ENCODE measurements around the gene ATP8B3.

The ATP8B3 gene

DNA sequence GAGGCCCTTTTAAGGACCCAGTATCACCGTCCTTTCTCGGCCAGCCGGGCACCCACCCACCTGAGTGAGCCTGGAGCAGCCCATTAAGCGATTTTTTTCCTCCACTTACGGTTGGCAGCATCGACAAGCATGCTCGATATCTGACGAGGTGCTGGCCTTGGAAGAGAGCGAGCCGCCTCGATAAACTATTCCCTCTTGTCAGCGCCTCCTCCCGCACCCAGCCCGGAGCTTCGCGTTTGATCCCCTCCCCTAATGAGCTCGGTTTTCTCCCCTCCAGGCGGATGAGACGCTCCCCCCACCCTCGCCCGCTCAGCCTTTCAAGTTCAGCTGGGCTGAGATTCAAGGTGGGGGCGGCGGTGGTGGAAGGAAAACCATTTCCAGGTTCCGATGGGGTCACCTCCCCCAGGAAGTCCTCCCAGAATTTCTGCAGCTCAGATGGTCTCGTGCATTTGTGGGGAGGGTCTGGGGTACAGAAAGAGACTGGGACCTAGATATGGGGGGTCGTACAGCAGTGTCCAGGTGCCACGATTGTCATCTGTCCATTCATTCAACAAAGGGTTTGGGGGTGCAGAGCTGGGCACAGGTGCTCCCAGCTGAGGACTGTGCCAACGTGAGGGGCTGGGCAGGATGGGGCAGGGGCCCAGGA, 77.6 kb downstream of the ATP8B3 start:
- DNase-seq (ENCODE audit: low read depth): no peak

More for the DNA sequence above, 77.6 kb downstream of the ATP8B3 start:
- H3K4me3 ChIP-seq (ENCODE audit: low read depth, low read length): no peak overlapping the region
